ENCODE measurements around the gene RIPOR2.

The RIPOR2 gene

GRCh38 chr6:24823185-24823584 is 112.6 kb downstream of the RIPOR2 start:
- Histone ChIP-seq H3K9me3 (no peaks in the 10 kb centered on the region), H3K4me1 (peaks cover 11% of the 10 kb centered on the region), H3K27me3 (ENCODE audit: low read depth) (no peaks in the 10 kb centered on the region), H3K4me3 (no peak overlapping the region), H3K36me3 (replicated peaks) (no peaks in the 10 kb centered on the region)
- in situ Hi-C loops (cut with MboI; ENCODE audit: low sequenced_read_pairs), result no loop called here
- DNase-seq (ENCODE audit: low spot score in 2 of 2), result no peak

- Histone ChIP-seq H3K36me3 (replicated peaks) (no peaks in the 10 kb centered on the region), H3K27me3 (ENCODE audit: low read depth) (no peaks in the 10 kb centered on the region), H3K9me3 (no peaks in the 10 kb centered on the region), H3K4me3 (no peak overlapping the region), H3K4me1 (peaks cover 11% of the 10 kb centered on the region)
- DNase-seq (ENCODE audit: low spot score in 2 of 2), result no peak
- in situ Hi-C loops (cut with MboI; ENCODE audit: low sequenced_read_pairs), result no loop called here
Observed at GRCh38 chr6:24822696-24823095, 113.1 kb downstream of the RIPOR2 start.

DNA sequence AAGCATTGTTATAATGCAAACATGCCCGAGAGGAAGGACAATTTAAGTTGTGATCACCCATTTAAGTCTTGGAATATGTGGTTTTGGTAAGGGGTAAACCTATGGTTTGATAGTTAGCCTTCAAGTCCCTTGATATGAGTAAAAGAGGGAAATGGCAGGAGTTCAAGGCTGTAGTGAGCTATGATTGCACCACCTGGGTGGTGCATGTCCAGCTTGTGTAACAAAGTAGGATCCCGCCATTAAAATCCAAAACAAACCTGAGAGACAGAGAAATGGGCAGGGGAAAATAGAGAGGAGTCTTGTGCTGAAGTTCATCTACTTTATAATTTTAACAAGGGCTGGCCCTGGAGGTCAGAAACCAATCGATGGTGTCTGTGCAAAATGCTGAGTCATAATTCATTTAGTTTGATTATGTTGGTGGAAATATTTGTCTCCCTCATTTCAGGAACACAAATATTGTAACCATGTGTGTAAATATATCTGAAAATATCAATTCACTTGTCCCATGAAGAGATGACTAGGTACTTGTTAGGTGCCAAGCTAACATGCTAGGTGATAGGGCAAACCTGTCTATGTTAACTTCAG is 113.8 kb downstream of the RIPOR2 start:
- in situ Hi-C loops (cut with MboI; ENCODE audit: low sequenced_read_pairs), result no loop called here
- Histone ChIP-seq H3K27me3 (ENCODE audit: low read depth) (no peaks in the 10 kb centered on the region), H3K4me3 (no peak overlapping the region), H3K9me3 (no peaks in the 10 kb centered on the region), H3K4me1 (peaks cover 8% of the 10 kb centered on the region), H3K36me3 (replicated peaks) (no peaks in the 10 kb centered on the region)
- DNase-seq (ENCODE audit: low spot score in 2 of 2), result no peak

DNA sequence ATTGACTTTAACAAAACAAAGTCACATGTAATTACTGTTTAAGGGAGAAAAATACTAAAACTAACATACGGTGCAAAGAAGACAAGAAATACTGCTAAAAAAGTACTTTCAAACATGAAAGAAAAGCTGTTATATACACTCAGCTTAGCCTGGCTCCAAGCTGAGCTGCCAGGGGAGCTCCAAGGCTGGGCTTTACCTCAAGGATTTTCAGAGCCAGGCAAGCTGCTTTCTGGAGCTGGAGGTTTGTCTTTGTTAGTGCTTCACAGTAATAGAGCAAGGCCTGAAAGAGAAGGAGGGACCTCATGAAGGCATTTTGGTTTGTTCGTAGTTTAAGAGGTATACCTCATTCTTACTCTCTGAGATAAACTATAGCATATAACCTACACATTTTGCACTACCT is 117.4 kb downstream of the RIPOR2 start:
- Histone ChIP-seq H3K4me1 (no peaks in the 10 kb centered on the region), H3K4me3 (no peak overlapping the region), H3K9me3 (no peaks in the 10 kb centered on the region), H3K27me3 (ENCODE audit: low read depth) (no peaks in the 10 kb centered on the region), H3K36me3 (replicated peaks) (no peaks in the 10 kb centered on the region)
- in situ Hi-C loops (cut with MboI; ENCODE audit: low sequenced_read_pairs), result no loop called here
- no peak for DNase-seq (ENCODE audit: low spot score in 2 of 2)

GRCh38 chr6:24809728-24810127 is 126.0 kb downstream of the RIPOR2 start:
- in situ Hi-C loops (cut with MboI; ENCODE audit: low sequenced_read_pairs), result no loop called here
- H3K36me3 ChIP-seq (replicated peaks), result no peaks in the 10 kb centered on the region
- no peak overlapping the region for H3K4me3 ChIP-seq
- no peaks in the 10 kb centered on the region for H3K27me3 ChIP-seq (ENCODE audit: low read depth)
- H3K9me3 ChIP-seq, result no peaks in the 10 kb centered on the region
- no peak for DNase-seq (ENCODE audit: low spot score in 2 of 2)
- no peaks in the 10 kb centered on the region for H3K4me1 ChIP-seq

GRCh38 chr6:24807584-24807983 is 128.2 kb downstream of the RIPOR2 start:
- in situ Hi-C loops (cut with MboI; ENCODE audit: low sequenced_read_pairs), result no loop called here
- no peak for DNase-seq (ENCODE audit: low spot score in 2 of 2)
- no peaks in the 10 kb centered on the region for H3K36me3 ChIP-seq (replicated peaks)
- H3K9me3 ChIP-seq, result no peaks in the 10 kb centered on the region
- H3K4me1 ChIP-seq, result no peaks in the 10 kb centered on the region
- no peaks in the 10 kb centered on the region for H3K27me3 ChIP-seq (ENCODE audit: low read depth)
- H3K4me3 ChIP-seq, result no peak overlapping the region

DNA sequence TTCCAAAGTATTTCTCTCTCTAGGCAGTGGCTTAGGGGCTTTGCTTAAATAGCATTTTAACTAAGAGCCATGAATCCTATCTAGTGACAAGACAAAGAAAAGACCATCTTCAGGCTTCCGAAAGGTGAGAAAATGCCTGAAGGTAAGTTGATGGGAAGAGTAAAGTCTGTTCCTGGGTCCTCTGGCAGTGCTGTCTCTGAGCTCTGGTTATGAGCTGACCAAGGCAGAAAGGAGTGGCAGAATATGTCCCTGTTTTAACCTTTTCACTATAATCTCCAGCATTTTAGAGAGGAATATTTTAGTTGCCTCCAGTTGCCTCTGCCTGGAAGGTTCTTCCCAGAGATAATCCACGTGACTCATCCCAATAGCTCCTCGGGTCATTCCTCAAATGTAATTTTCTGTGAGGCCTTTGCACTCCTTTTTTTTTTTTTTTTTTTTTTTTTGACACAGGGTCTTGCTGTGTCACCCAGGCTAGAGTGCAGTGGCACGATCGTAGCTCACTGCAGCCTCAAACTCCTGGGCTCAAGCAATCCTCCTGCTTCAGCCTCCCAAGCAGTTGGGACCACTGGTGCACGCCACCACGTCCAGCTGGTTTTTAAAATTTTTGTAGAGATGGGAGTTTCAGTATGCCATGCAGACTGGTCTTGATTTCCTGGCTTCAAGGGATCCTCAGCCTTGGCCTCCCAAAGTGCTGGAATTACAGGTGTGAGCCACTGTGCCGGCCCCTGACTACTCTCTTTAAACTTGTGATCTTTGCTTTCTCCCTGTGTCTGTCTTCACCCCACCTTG is 133.3 kb downstream of the RIPOR2 start:
- no peak for DNase-seq (ENCODE audit: low spot score in 2 of 2)
- H3K9me3 ChIP-seq, result no peaks in the 10 kb centered on the region
- H3K4me3 ChIP-seq, result no peak overlapping the region
- H3K36me3 ChIP-seq (replicated peaks), result no peaks in the 10 kb centered on the region
- no peaks in the 10 kb centered on the region for H3K4me1 ChIP-seq
- in situ Hi-C loops (cut with MboI; ENCODE audit: low sequenced_read_pairs), result no loop called here
- H3K27me3 ChIP-seq (ENCODE audit: low read depth), result no peaks in the 10 kb centered on the region

DNA sequence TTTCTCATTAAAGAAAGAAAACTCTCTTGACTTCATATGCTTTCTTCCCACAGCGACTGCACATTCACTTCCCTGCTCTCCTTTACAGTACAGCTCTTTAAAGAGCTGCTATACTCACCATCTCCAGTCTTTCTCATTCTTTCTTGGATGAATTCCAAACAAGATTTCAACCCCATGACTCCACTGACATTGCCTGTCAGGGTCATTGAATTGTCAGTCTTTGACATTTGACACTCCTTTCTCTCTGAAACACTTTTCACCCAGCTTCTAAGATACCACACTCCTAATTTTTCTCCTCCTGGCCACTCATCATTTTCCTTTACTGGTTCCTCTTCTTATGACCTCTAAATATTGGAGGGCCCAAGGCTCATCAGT is 136.2 kb downstream of the RIPOR2 start:
- Histone ChIP-seq H3K27me3 (ENCODE audit: low read depth) (no peaks in the 10 kb centered on the region), H3K4me3 (no peak overlapping the region), H3K36me3 (replicated peaks) (no peaks in the 10 kb centered on the region), H3K4me1 (no peaks in the 10 kb centered on the region), H3K9me3 (no peaks in the 10 kb centered on the region; the same call in 1 of the 2 replicates)
- DNase-seq (ENCODE audit: low spot score in 2 of 2), result no peak
- in situ Hi-C loops (cut with MboI; ENCODE audit: low sequenced_read_pairs), result no loop called here

- in situ Hi-C loops (cut with MboI; ENCODE audit: low sequenced_read_pairs), result no loop called here
- no peaks in the 10 kb centered on the region for H3K27me3 ChIP-seq (ENCODE audit: low read depth)
- no peak within 1 kb of the TSS for H3K4me3 ChIP-seq
- no peaks in the 10 kb centered on the region; the same call in 1 of the 2 replicates for H3K9me3 ChIP-seq
- no peak for DNase-seq (ENCODE audit: low spot score in 2 of 2)
- H3K36me3 ChIP-seq (replicated peaks), result no peaks in the 10 kb centered on the region
- no peaks in the 10 kb centered on the region for H3K4me1 ChIP-seq
Observed at GRCh38 chr6:24798740-24799540, 136.8 kb downstream of the RIPOR2 start, which contains the start of gene ARMH2. Gene ARMH2, minus strand, starts transcription at chr6:24798917. Its CDS starts 60 bp downstream, at chr6:24798857.

DNA sequence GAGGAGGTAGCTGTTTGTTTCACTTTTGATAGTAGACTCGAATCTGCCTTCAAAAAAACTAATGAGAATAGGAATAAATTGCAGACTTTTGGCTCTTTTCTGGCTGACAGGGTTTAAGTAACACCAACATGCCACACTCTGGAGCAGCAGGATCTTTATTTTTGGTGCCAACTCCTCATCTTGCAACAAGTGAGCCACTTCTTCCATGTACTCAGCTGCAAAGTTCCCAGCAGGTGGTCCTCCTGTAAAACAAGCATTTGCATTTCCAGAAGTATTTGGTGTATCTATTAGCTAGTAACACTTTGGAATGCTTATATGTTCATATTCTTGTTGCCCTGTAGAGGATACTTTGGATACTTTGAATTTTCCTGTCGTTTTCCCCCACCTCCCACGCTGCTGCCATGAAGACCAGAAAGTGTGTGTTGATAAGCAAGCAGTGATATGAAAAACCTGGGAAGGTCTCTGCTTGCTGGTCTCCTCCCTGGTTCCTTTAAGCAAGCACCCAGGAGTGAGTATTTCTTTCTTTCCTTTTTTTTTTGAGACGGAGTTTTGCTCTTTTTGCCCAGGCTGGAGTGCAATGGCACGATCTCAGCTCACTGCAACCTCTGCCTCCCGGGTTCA is 138.1 kb downstream of the RIPOR2 start:
- DNase-seq (ENCODE audit: low spot score in 2 of 2), result no peak
- no peaks in the 10 kb centered on the region for H3K36me3 ChIP-seq (replicated peaks)
- in situ Hi-C loops (cut with MboI; ENCODE audit: low sequenced_read_pairs), result no loop called here
- H3K9me3 ChIP-seq, result no peaks in the 10 kb centered on the region; the same call in 1 of the 2 replicates
- H3K27me3 ChIP-seq (ENCODE audit: low read depth), result no peaks in the 10 kb centered on the region
- no peaks in the 10 kb centered on the region for H3K4me1 ChIP-seq
- H3K4me3 ChIP-seq, result no peak overlapping the region

DNA sequence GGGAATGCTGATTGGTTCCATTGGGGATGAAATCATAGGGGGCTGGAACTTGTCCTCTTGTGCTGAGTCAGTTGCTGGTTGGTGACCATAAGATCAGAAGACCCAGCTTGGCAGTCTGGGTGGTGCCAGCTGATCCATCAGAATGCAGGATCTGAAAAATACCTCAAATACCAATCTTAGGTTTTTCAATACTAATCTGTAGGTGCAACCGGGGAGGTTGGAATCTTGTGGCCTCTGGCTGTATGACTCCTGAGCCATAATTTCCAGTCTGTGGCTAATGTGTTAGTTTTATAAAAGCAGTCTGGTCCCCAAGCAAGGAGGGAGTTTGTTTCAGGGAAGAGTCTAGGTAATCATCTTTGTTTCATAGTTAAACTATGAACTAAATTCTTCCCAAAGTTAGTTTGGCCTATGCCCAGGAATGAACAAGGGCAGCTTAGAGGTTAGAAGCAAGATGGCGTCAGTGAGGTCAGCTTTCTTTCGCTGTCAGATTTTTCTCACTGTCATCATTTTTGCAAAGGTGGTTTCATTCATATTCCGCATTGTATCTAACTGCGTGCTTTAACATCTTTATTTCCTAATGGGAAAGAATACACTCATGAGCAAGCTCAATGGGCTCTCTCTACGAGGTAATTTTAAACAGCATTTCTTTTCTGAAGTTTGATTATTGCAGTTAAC is 139.0 kb downstream of the RIPOR2 start:
- in situ Hi-C loops (cut with MboI; ENCODE audit: low sequenced_read_pairs), result no loop called here
- no peaks in the 10 kb centered on the region for H3K4me1 ChIP-seq
- no peaks in the 10 kb centered on the region for H3K36me3 ChIP-seq (replicated peaks)
- no peaks in the 10 kb centered on the region for H3K27me3 ChIP-seq (ENCODE audit: low read depth)
- H3K4me3 ChIP-seq, result no peak overlapping the region
- H3K9me3 ChIP-seq, result no peaks in the 10 kb centered on the region; the same call in 1 of the 2 replicates
- DNase-seq (ENCODE audit: low spot score in 2 of 2), result no peak

- H3K9me3 ChIP-seq, result no peaks in the 10 kb centered on the region; the same call in 1 of the 2 replicates
- no peaks in the 10 kb centered on the region for H3K4me1 ChIP-seq
- no peaks in the 10 kb centered on the region for H3K27me3 ChIP-seq (ENCODE audit: low read depth)
- DNase-seq (ENCODE audit: low spot score in 2 of 2), result no peak
- in situ Hi-C loops (cut with MboI; ENCODE audit: low sequenced_read_pairs), result no loop called here
- peaks cover 5% of the 10 kb centered on the region; the same call in 1 of the 2 replicates for H3K36me3 ChIP-seq (replicated peaks)
- H3K4me3 ChIP-seq, result no peak overlapping the region
Observed at GRCh38 chr6:24795106-24795505, 140.7 kb downstream of the RIPOR2 start.

GRCh38 chr6:24788031-24788665 is 147.6 kb downstream of the RIPOR2 start:
- Histone ChIP-seq H3K27me3 (ENCODE audit: low read depth) (no peaks in the 10 kb centered on the region), H3K9me3 (no peaks in the 10 kb centered on the region), H3K36me3 (replicated peaks) (peaks cover 60% of the 10 kb centered on the region), H3K4me3 (no peak overlapping the region), H3K4me1 (no peaks in the 10 kb centered on the region)
- DNase-seq (ENCODE audit: low spot score in 2 of 2), result no peak
- in situ Hi-C loops (cut with MboI; ENCODE audit: low sequenced_read_pairs), result no loop called here
